ENCODE data around the gene ADARB2. TPM values are rescaled to one million over a fixed set of nuclear protein-coding genes. Genes with fewer than 3 reads are reported as not detected.

The ADARB2 gene
- total and polyA plus RNA-seq, 11 donors = 0.07 to 1.2 (median 0.28) TPM; not detected in 4

- no peak for DNase-seq
- peak in 2 of 4 donors; percentile 29 to 41 for ATAC-seq
- Histone ChIP-seq H3K4me1 (no peaks in the 10 kb centered on the region), H3K27me3 (peaks cover 0 to 27% (median 2%) of the 10 kb centered on the region in 9 donors), H3K36me3 (no peaks in the 10 kb centered on the region), H3K9me3 (no peaks in the 10 kb centered on the region), H3K27ac (no peak overlapping the region), H3K4me3 (no peak overlapping the region)
- TF ChIP-seq CTCF (IDR thresholded peaks at IDR 0.05) (no peak), POLR2A (IDR thresholded peaks at IDR 0.05) (no peak)
- WGBS, 4 donors = 55 to 59% (median 58%) methylated on average over 7 of the region's 7 CpGs
- intact Hi-C loops (cut with DNase I) = no loop called here
These were observed 449.8 kb downstream of the ADARB2 start for GRCh38 chr10:1287487-1287886.

DNA sequence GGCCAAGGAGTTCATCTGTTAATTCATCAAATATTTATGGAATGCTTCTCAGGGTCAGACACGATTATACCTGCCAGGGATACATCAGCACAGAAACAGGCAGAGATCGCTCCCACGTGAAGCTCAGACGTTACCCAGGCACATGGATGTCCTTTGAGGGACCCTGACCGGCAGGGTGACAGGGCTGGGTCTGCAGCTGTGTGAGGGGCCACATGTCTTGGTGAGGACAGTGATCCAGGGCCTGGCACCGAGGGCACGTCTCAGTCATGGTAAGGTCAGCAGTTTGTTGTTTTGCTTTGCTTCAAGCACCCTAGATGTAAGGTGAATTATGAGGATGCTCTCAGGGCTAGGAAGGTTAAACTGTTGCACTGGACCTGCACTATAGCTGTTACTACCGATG is 453.2 kb downstream of the ADARB2 start:
- TF ChIP-seq POLR2A (IDR thresholded peaks at IDR 0.05) (no peak), CTCF (IDR thresholded peaks at IDR 0.05) (no peak)
- ATAC-seq = no peak
- intact Hi-C loops (cut with DNase I) = no loop called here

GRCh38 chr10:1281405-1281782 is 455.9 kb downstream of the ADARB2 start:
- TF ChIP-seq CTCF (IDR thresholded peaks at IDR 0.05) = no peak
- TF ChIP-seq POLR2A (IDR thresholded peaks at IDR 0.05) = no peak
- Histone ChIP-seq H3K27ac (no peak overlapping the region), H3K4me3 (no peak overlapping the region), H3K9me3 (no peaks in the 10 kb centered on the region), H3K27me3 (peaks cover 0 to 18% (median 4%) of the 10 kb centered on the region in 9 donors), H3K4me1 (no peaks in the 10 kb centered on the region), H3K36me3 (no peaks in the 10 kb centered on the region)
- DNase-seq = no peak
- ATAC-seq = no peak
- intact Hi-C loops (cut with DNase I) = no loop called here
- 82 to 87% (median 85%) methylated on average over 9 of the region's 9 CpGs for WGBS, 4 donors

More for the DNA sequence above, 453.2 kb downstream of the ADARB2 start:
- Histone ChIP-seq H3K36me3 (no peaks in the 10 kb centered on the region), H3K4me3 (no peak overlapping the region), H3K4me1 (no peaks in the 10 kb centered on the region), H3K9me3 (no peaks in the 10 kb centered on the region), H3K27ac (no peak overlapping the region), H3K27me3 (peaks cover 0 to 18% (median 4%) of the 10 kb centered on the region in 9 donors)
- WGBS, 4 donors = 69 to 80% (median 74%) methylated on average over 8 of the region's 8 CpGs
- DNase-seq = no peak

DNA sequence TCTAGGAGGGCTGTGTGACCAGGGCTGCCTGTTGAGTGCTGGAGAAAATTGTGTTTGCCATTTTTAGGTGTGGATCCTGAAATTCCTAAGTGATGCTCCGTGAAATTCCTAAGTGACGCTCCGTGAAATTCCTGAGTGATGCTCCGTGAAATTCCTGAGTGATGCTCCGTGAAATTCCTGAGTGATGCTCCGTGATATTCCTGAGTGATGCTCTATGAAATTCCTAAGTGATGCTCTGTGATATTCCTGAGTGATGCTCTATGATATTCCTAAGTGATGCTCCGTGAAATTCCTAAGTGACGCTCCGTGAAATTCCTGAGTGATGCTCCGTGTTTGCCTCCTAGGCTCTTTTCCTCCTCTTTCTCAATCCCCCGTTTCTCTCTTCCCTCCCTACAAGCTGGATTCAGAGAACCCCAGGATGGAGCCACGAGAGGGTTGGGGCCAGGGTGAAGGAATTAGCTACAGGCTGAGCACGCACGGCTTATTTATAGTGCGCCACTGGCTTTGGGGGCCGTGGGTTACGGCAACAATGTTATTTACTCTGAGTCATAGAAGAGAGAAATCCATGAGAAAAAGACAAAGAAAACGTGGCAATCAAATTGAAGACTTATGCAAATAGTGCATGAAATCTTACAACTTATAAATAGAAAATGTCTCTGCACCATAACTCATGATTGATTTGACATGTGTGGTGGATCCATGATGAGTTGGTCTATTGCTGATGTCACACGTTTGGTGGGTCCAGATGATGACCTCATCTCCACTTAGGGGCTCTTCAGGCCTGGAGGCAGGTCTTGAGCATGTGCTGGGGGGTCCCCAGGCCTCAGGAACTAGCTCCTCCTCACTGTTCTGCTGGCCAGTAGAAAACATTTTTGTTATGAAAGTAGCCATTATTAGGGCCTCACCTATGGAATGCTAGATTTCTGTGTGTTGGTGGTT is 456.6 kb downstream of the ADARB2 start:
- Histone ChIP-seq H3K27ac (no peak overlapping the region), H3K27me3 (peaks cover 0 to 18% (median 4%) of the 10 kb centered on the region in 9 donors), H3K9me3 (no peaks in the 10 kb centered on the region), H3K4me3 (no peak overlapping the region), H3K36me3 (no peaks in the 10 kb centered on the region), H3K4me1 (no peaks in the 10 kb centered on the region)
- no peak for DNase-seq
- WGBS, 4 donors = 58 to 74% (median 67%) methylated on average over 19 of the region's 19 CpGs
- ATAC-seq = no peak
- no peak for TF ChIP-seq POLR2A (IDR thresholded peaks at IDR 0.05)
- no peak for TF ChIP-seq CTCF (IDR thresholded peaks at IDR 0.05)
- intact Hi-C loops (cut with DNase I) = no loop called here
